Measurements from ENCODE around the gene DHCR7.

DHCR7 gene

GRCh38 chr11:71448257-71449171 lies at the start of gene DHCR7:
Gene DHCR7 (minus strand): TSS chr11:71448393. CDS start chr11:71444952, 3,441 bp downstream.
- DNase-seq (ENCODE audit: low read depth): peak; percentile 93

GRCh38 chr11:71496421-71496820 lies 48.2 kb upstream of the DHCR7 start:
- no peak for DNase-seq (ENCODE audit: low read depth)

- no peak for DNase-seq (ENCODE audit: low read depth)
Observed at GRCh38 chr11:71495286-71496230, 47.4 kb upstream of the DHCR7 start.

- no peak for DNase-seq (ENCODE audit: low read depth)
Observed at GRCh38 chr11:71491940-71492339, 43.7 kb upstream of the DHCR7 start.

GRCh38 chr11:71491531-71491930 lies 43.3 kb upstream of the DHCR7 start:
- no peak for DNase-seq (ENCODE audit: low read depth)

- DNase-seq (ENCODE audit: low read depth): no peak
Observed at GRCh38 chr11:71490731-71491390, 42.7 kb upstream of the DHCR7 start.

GRCh38 chr11:71490044-71490730 lies 42.0 kb upstream of the DHCR7 start:
- no peak for DNase-seq (ENCODE audit: low read depth)

GRCh38 chr11:71489311-71490043 lies 41.3 kb upstream of the DHCR7 start:
- DNase-seq (ENCODE audit: low read depth): peak; percentile 46

GRCh38 chr11:71488681-71489270 lies 40.6 kb upstream of the DHCR7 start:
- DNase-seq (ENCODE audit: low read depth): no peak

- DNase-seq (ENCODE audit: low read depth): no peak
Observed at GRCh38 chr11:71486320-71486719, 38.1 kb upstream of the DHCR7 start.

GRCh38 chr11:71485466-71485865 lies 37.3 kb upstream of the DHCR7 start:
- DNase-seq (ENCODE audit: low read depth): no peak

GRCh38 chr11:71485063-71485399 lies 36.8 kb upstream of the DHCR7 start:
- no peak for DNase-seq (ENCODE audit: low read depth)

- DNase-seq (ENCODE audit: low read depth): no peak
Observed at GRCh38 chr11:71484248-71485062, 36.3 kb upstream of the DHCR7 start.

GRCh38 chr11:71483692-71484091 lies 35.5 kb upstream of the DHCR7 start:
- no peak for DNase-seq (ENCODE audit: low read depth)

GRCh38 chr11:71482746-71483364 lies 34.7 kb upstream of the DHCR7 start:
- no peak for DNase-seq (ENCODE audit: low read depth)

GRCh38 chr11:71482216-71482615 lies 34.0 kb upstream of the DHCR7 start:
- no peak for DNase-seq (ENCODE audit: low read depth)

GRCh38 chr11:71481101-71481960 lies 33.1 kb upstream of the DHCR7 start:
- no peak for DNase-seq (ENCODE audit: low read depth)

- DNase-seq (ENCODE audit: low read depth): no peak
Observed at GRCh38 chr11:71478528-71478840, 30.3 kb upstream of the DHCR7 start.

Data from activated T-cell treated with anti-CD3 and anti-CD28 coated beads for 24 hours (primary cell).